Measurements from ENCODE around the gene POU6F2.
"Not testable (repeated sequence)": the region's sequence is repeated elsewhere in the genome, so short reads cannot be mapped to it uniquely, and the experiment has no call there.

Gene POU6F2

DNA sequence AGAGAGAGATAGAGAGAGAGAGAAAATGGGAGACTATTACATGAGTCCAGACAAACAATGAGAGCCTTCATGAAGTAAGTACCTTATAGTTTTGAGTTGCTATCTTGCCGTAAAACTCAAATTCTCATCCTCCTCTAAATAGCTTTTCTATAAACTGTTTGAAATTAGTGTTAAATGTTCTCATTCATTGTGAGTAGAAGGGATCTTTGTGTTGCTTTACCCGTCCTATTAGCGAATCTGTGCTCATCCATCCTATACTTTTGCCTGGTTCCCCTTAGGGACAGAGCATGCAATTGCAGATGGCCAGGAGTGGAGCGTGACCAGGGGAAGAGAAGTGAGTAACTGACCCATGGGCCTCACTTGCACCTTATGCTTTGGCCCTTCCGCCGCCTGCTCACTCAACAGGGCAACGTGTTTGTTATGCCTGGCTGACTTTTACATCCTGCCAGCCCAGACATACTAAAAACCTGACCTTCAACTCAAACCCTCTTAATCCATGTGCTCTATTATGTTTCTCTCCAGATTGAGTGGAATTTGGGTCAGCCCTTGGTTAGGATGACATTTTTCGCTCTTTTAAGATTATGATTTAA lies 344.3 kb downstream of the POU6F2 start:
- 91 to 94% methylated on average over 7 of the region's 8 CpGs for WGBS, 2 experiments
- no peaks in the 10 kb centered on the region for H3K36me3 ChIP-seq (ENCODE audit: control insufficient read depth, insufficient read depth, low read length)
- no peaks in the 10 kb centered on the region for H3K9me3 ChIP-seq (ENCODE audit: control insufficient read depth, low read length)
- no peaks in the 10 kb centered on the region for H3K27me3 ChIP-seq (ENCODE audit: control insufficient read depth, insufficient read depth, low read length, poor library complexity, severe bottlenecking)
- no peak overlapping the region for H3K27ac ChIP-seq (ENCODE audit: insufficient read depth, low read depth, low read length, poor library complexity, severe bottlenecking)
- H3K4me3 ChIP-seq (ENCODE audit: insufficient read depth, low read depth, low read length), result no peak overlapping the region
- H3K4me1 ChIP-seq (ENCODE audit: control insufficient read depth, insufficient read depth, low read length), result no peaks in the 10 kb centered on the region

DNA sequence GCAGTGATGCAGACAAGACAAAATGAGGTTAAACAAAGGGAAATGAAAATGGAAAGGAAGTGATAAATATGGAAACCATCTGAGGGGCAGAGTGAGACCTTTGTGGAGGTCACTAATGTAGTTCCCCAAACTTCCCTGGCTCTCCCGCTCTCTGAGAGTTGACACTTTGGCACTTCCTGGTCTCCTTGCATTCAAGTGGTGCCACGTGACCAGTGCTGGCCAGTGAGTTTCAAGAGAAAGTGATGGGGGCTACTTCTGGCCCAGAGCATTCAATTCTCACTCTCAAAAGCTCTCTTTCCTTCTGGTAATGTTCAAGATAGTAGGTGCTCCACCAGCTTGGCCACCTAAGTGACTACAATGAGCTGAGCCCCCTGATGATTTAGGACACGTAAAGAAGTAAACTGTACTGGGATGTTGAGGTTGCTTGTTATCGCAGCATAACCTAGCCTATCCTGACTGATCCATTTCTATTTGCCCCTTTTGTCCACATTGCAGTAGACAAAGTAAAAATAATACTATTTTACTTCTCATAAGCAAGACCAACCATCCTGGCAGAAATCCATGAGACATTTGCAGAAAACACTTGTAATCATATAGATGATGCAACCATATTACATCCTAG lies 346.5 kb downstream of the POU6F2 start:
- no peaks in the 10 kb centered on the region for H3K36me3 ChIP-seq (ENCODE audit: control insufficient read depth, insufficient read depth, low read length)
- H3K27me3 ChIP-seq (ENCODE audit: control insufficient read depth, insufficient read depth, low read length, poor library complexity, severe bottlenecking), result no peaks in the 10 kb centered on the region
- no peaks in the 10 kb centered on the region for H3K4me1 ChIP-seq (ENCODE audit: control insufficient read depth, insufficient read depth, low read length)
- no peaks in the 10 kb centered on the region for H3K9me3 ChIP-seq (ENCODE audit: control insufficient read depth, low read length)
- 93 to 97% methylated on average over 4 of the region's 4 CpGs for WGBS, 2 experiments
- H3K4me3 ChIP-seq (ENCODE audit: insufficient read depth, low read depth, low read length), result no peak overlapping the region
- no peak overlapping the region for H3K27ac ChIP-seq (ENCODE audit: insufficient read depth, low read depth, low read length, poor library complexity, severe bottlenecking)

DNA sequence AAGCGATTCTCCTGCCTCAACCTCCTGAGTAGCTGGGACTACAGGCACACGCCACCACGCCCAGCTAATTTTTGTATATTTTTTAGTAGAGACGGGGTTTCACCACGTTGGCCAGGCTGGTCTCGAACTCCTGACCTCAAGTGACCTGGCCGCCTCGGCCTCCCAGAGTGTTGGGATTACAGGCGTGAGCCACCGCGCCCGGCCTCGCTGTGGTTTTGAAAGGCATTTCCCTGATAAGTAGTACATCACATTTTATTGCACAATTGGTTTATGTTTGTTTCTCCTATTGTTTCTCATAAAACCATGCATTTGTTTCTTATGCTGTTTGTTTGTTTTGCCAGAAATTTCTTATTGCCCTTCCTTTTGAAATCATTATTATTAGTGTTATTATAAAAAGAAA lies 353.9 kb downstream of the POU6F2 start:
- H3K27me3 ChIP-seq (ENCODE audit: control insufficient read depth, insufficient read depth, low read length, poor library complexity, severe bottlenecking); H3K4me3 ChIP-seq (ENCODE audit: insufficient read depth, low read depth, low read length); H3K27ac ChIP-seq (ENCODE audit: insufficient read depth, low read depth, low read length, poor library complexity, severe bottlenecking); H3K36me3 ChIP-seq (ENCODE audit: control insufficient read depth, insufficient read depth, low read length); H3K4me1 ChIP-seq (ENCODE audit: control insufficient read depth, insufficient read depth, low read length); H3K9me3 ChIP-seq (ENCODE audit: control insufficient read depth, low read length): not testable (repeated sequence)
- 94% methylated on average over 13 of the region's 13 CpGs for WGBS, 2 experiments

DNA sequence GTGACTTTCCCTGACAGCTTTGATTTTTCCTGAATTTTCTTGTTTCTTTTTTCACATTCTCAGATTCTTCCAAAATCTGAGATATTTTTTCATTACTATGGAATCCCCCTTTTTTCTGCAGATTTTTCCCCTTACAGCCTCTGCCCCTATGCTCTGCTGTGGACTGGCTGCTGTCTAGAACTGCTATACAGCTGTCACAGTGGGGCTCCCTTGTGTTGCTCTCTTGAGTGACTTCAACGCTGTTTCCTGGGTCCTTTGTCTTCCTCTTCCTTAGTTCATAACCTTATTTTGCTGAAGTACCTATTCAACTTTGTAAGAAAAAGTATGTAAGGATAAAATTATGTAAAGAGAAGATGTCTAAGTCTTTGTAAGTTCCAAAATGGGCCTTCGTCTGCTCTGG lies 354.4 kb downstream of the POU6F2 start:
- 48 to 75% methylated on average over 2 of the region's 2 CpGs for WGBS, 2 experiments
- Histone ChIP-seq H3K4me1 (ENCODE audit: control insufficient read depth, insufficient read depth, low read length) (no peaks in the 10 kb centered on the region), H3K27me3 (ENCODE audit: control insufficient read depth, insufficient read depth, low read length, poor library complexity, severe bottlenecking) (no peaks in the 10 kb centered on the region), H3K4me3 (ENCODE audit: insufficient read depth, low read depth, low read length) (no peak overlapping the region), H3K27ac (ENCODE audit: insufficient read depth, low read depth, low read length, poor library complexity, severe bottlenecking) (no peak overlapping the region), H3K36me3 (ENCODE audit: control insufficient read depth, insufficient read depth, low read length) (no peaks in the 10 kb centered on the region), H3K9me3 (ENCODE audit: control insufficient read depth, low read length) (no peaks in the 10 kb centered on the region)

DNA sequence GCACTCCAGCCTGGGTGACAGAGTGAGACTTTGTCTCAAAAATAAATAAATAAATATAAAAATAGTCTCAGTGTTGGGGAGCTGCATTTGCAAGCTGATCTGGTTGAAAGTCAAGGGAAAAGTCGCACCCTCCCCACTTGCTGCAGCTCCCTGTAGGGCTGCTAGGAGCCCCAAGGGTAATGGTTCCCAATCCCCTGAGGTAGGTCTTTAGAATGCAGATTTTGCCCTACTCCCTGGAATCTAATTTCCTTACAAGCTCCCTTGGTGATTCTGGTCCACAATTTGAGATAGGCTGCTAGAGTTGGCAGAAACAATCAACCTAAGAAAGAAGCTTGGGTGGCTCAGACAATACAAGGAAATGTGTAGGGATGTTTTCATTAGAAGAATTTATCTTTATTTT lies 356.0 kb downstream of the POU6F2 start:
- Histone ChIP-seq H3K27me3 (ENCODE audit: control insufficient read depth, insufficient read depth, low read length, poor library complexity, severe bottlenecking) (no peaks in the 10 kb centered on the region), H3K27ac (ENCODE audit: insufficient read depth, low read depth, low read length, poor library complexity, severe bottlenecking) (no peak overlapping the region), H3K4me1 (ENCODE audit: control insufficient read depth, insufficient read depth, low read length) (no peaks in the 10 kb centered on the region), H3K9me3 (ENCODE audit: control insufficient read depth, low read length) (no peaks in the 10 kb centered on the region), H3K4me3 (ENCODE audit: insufficient read depth, low read depth, low read length) (no peak overlapping the region), H3K36me3 (ENCODE audit: control insufficient read depth, insufficient read depth, low read length) (no peaks in the 10 kb centered on the region)
- 28 to 29% methylated on average over 1 of the region's 1 CpG for WGBS, 2 experiments

DNA sequence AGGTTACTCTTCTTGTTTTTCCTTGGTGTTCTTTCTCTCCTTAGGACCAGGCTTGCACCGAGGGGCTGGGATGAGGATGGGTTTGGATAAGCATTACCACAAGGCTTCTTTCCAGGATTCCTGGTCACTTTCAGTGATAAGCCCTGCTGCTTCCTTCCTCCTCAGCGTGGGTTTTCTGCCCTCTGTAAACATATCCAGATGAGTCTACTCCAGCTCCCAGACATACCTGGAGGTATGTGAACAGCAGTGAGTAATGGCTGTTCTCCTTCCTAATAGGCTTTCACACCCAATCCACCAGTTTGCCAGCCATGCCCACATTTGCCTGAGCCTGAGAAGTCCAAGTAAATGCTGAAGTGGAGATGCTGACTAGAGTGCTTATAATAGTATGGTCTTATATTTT lies 358.7 kb downstream of the POU6F2 start:
- H3K4me3 ChIP-seq (ENCODE audit: insufficient read depth, low read depth, low read length), result no peak overlapping the region
- H3K27ac ChIP-seq (ENCODE audit: insufficient read depth, low read depth, low read length, poor library complexity, severe bottlenecking), result no peak overlapping the region
- no peaks in the 10 kb centered on the region for H3K4me1 ChIP-seq (ENCODE audit: control insufficient read depth, insufficient read depth, low read length)
- no peaks in the 10 kb centered on the region for H3K27me3 ChIP-seq (ENCODE audit: control insufficient read depth, insufficient read depth, low read length, poor library complexity, severe bottlenecking)
- no peaks in the 10 kb centered on the region for H3K36me3 ChIP-seq (ENCODE audit: control insufficient read depth, insufficient read depth, low read length)
- H3K9me3 ChIP-seq (ENCODE audit: control insufficient read depth, low read length), result no peaks in the 10 kb centered on the region
- 96 to 100% methylated on average over 2 of the region's 2 CpGs for WGBS, 2 experiments

DNA sequence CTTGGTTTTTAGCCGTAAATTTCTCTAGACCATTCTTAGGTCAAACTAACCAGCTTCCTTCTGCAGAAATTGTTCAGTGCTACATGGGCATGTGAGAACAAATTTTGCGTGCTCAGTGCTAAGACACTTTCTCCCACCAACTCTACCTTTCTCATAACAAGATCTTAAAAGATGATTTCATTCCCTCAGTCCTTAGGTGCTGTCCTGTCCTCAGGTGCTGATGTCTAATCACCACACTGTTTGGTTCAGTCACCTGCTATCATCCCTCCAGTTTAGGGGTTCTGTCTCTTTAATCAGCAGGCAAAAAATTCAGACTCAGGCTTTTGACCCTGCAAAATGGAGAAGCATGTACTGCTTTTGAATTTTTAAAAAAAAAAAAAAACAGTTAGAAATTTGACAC lies 361.0 kb downstream of the POU6F2 start:
- Histone ChIP-seq H3K27me3 (ENCODE audit: control insufficient read depth, insufficient read depth, low read length, poor library complexity, severe bottlenecking) (no peaks in the 10 kb centered on the region), H3K4me1 (ENCODE audit: control insufficient read depth, insufficient read depth, low read length) (no peaks in the 10 kb centered on the region), H3K27ac (ENCODE audit: insufficient read depth, low read depth, low read length, poor library complexity, severe bottlenecking) (no peak overlapping the region), H3K9me3 (ENCODE audit: control insufficient read depth, low read length) (no peaks in the 10 kb centered on the region), H3K36me3 (ENCODE audit: control insufficient read depth, insufficient read depth, low read length) (no peaks in the 10 kb centered on the region), H3K4me3 (ENCODE audit: insufficient read depth, low read depth, low read length) (no peak overlapping the region)
- WGBS, 2 experiments, result 93 to 95% methylated on average over 2 of the region's 2 CpGs

DNA sequence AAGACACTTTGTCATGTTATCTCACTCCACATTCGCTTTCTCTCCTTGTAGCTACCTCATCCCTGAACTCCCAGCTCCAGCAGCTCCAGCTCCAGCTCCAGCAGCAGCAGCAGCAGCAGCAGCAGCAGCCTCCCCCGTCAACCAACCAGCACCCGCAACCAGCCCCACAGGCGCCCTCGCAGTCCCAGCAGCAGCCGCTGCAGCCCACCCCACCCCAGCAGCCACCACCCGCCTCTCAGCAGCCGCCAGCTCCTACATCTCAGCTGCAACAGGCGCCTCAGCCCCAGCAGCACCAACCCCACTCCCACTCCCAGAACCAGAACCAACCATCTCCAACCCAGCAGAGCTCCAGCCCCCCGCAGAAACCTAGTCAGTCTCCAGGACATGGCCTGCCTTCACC lies 361.9 kb downstream of the POU6F2 start:
- 95% methylated on average over 10 of the region's 10 CpGs for WGBS, 2 experiments
- H3K9me3 ChIP-seq (ENCODE audit: control insufficient read depth, low read length), result no peaks in the 10 kb centered on the region
- no peaks in the 10 kb centered on the region for H3K4me1 ChIP-seq (ENCODE audit: control insufficient read depth, insufficient read depth, low read length)
- H3K4me3 ChIP-seq (ENCODE audit: insufficient read depth, low read depth, low read length), result no peak overlapping the region
- H3K36me3 ChIP-seq (ENCODE audit: control insufficient read depth, insufficient read depth, low read length), result no peaks in the 10 kb centered on the region
- no peaks in the 10 kb centered on the region for H3K27me3 ChIP-seq (ENCODE audit: control insufficient read depth, insufficient read depth, low read length, poor library complexity, severe bottlenecking)
- no peak overlapping the region for H3K27ac ChIP-seq (ENCODE audit: insufficient read depth, low read depth, low read length, poor library complexity, severe bottlenecking)

DNA sequence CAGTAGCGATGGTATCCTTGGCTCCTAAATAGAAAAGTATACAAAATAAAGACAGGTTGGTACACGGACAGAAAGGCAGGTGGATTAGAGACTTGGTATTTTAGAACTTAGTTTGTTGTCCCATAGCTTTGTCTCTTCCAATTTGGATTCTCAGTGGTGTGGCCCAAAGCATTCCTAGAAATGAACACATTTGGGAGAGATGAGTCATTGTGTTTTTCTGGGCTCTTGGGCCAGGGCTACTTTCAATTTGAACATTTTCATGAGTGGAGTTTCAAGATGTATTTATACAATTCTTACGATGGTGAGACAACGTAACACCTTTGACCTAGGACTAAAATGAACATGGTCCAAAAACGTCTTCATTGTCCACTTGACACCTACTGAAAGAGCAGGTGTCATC lies 363.4 kb downstream of the POU6F2 start:
- Histone ChIP-seq H3K27me3 (ENCODE audit: control insufficient read depth, insufficient read depth, low read length, poor library complexity, severe bottlenecking) (no peaks in the 10 kb centered on the region), H3K9me3 (ENCODE audit: control insufficient read depth, low read length) (no peaks in the 10 kb centered on the region), H3K4me3 (ENCODE audit: insufficient read depth, low read depth, low read length) (no peak overlapping the region), H3K36me3 (ENCODE audit: control insufficient read depth, insufficient read depth, low read length) (no peaks in the 10 kb centered on the region), H3K27ac (ENCODE audit: insufficient read depth, low read depth, low read length, poor library complexity, severe bottlenecking) (no peak overlapping the region), H3K4me1 (ENCODE audit: control insufficient read depth, insufficient read depth, low read length) (no peaks in the 10 kb centered on the region)
- WGBS, 2 experiments, result 95 to 96% methylated on average over 5 of the region's 5 CpGs

DNA sequence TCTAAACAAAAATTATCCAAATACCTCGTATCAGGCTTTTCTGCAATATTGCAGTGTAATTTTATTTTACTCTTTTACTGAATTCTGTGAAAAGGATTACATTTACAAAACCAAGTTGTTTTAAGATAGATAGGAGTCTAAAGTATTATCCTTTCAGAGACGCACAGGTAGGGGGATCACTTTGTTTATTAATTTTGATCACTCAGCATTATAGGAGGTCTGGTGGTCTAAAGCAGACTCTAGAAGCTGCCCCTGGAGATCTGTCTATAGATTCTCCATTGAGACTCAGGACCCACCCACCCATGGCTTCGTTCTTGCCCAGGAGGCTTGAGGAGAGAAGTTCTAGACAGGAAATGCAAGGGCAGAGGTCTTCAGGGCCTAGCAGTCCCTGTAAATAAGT lies 365.1 kb downstream of the POU6F2 start:
- no peak overlapping the region for H3K27ac ChIP-seq (ENCODE audit: insufficient read depth, low read depth, low read length, poor library complexity, severe bottlenecking)
- no peaks in the 10 kb centered on the region for H3K4me1 ChIP-seq (ENCODE audit: control insufficient read depth, insufficient read depth, low read length)
- no peaks in the 10 kb centered on the region for H3K27me3 ChIP-seq (ENCODE audit: control insufficient read depth, insufficient read depth, low read length, poor library complexity, severe bottlenecking)
- no peak overlapping the region for H3K4me3 ChIP-seq (ENCODE audit: insufficient read depth, low read depth, low read length)
- H3K9me3 ChIP-seq (ENCODE audit: control insufficient read depth, low read length), result no peaks in the 10 kb centered on the region
- WGBS, 2 experiments, result 96 to 97% methylated on average over 2 of the region's 3 CpGs
- H3K36me3 ChIP-seq (ENCODE audit: control insufficient read depth, insufficient read depth, low read length), result no peaks in the 10 kb centered on the region
